Measurements from ENCODE around the gene UBAP1L.
"Not testable (repeated sequence)": the region's sequence is repeated elsewhere in the genome, so short reads cannot be mapped to it uniquely, and the experiment has no call there.

UBAP1L gene

GRCh38 chr15:65099336-65099735 lies 15.7 kb downstream of the UBAP1L start:
- FAIRE-seq, result no peak

- FAIRE-seq, result no peak
Measured at GRCh38 chr15:65097651-65098263, 17.2 kb downstream of the UBAP1L start.

- no peak for FAIRE-seq
Measured at GRCh38 chr15:65096481-65097385, 18.3 kb downstream of the UBAP1L start.

- FAIRE-seq, result no peak
Measured at GRCh38 chr15:65095747-65096104, 19.3 kb downstream of the UBAP1L start.

- no peak for FAIRE-seq
Measured at GRCh38 chr15:65095011-65095746, 19.8 kb downstream of the UBAP1L start.

GRCh38 chr15:65094294-65094995 lies 20.6 kb downstream of the UBAP1L start:
- no peak for FAIRE-seq

- FAIRE-seq, result not testable (repeated sequence)
Measured at GRCh38 chr15:65093793-65094170, 21.2 kb downstream of the UBAP1L start.

- FAIRE-seq, result no peak
Measured at GRCh38 chr15:65092911-65093792, 21.8 kb downstream of the UBAP1L start.

GRCh38 chr15:65091946-65092770 lies 22.8 kb downstream of the UBAP1L start:
- no peak for FAIRE-seq

- no peak for FAIRE-seq
Measured at GRCh38 chr15:65089206-65089824, 25.7 kb downstream of the UBAP1L start.

- no peak for FAIRE-seq
Measured at GRCh38 chr15:65088643-65089021, 26.4 kb downstream of the UBAP1L start.

GRCh38 chr15:65087873-65088642 lies 26.9 kb downstream of the UBAP1L start:
- FAIRE-seq, result no peak

GRCh38 chr15:65087411-65087810 lies 27.6 kb downstream of the UBAP1L start:
- FAIRE-seq, result no peak

- no peak for FAIRE-seq
Measured at GRCh38 chr15:65086680-65087111, 28.3 kb downstream of the UBAP1L start.

GRCh38 chr15:65085990-65086679 lies 28.9 kb downstream of the UBAP1L start:
- no peak for FAIRE-seq

- FAIRE-seq, result no peak
Measured at GRCh38 chr15:65085207-65085753, 29.7 kb downstream of the UBAP1L start.

GRCh38 chr15:65084500-65085206 lies 30.3 kb downstream of the UBAP1L start:
- no peak for FAIRE-seq

- no peak for FAIRE-seq
Measured at GRCh38 chr15:65083262-65083701, 31.7 kb downstream of the UBAP1L start.

All from A204.1 (cell line).